Left lung (tissue), 10 donors: ENCODE measurements around the gene PXDN. TPM values are rescaled to one million over a fixed set of nuclear protein-coding genes. Genes with fewer than 3 reads are reported as not detected.

Source experiments
- ATAC-seq: fragments of 200-7000 bp; cut with Tn5 transposase; one replicate; pipeline ENCODE4 v1.9.1; 2020; ENCODE audit warnings: moderate library complexity
- DNase-seq, 4 donors: peaks; one replicate each; pipeline ENCODE4 v3.0.0-alpha.2; 2013 to 2020
- H3K27ac ChIP-seq, 2 donors: fragments of 200-600 bp; sonication (generic) in 1 of 2; one replicate each; pipeline versions ENCODE4 v1.5.0 to v1.8.0; 2020 to 2021
- H3K27me3 ChIP-seq, 2 donors: fragments of 200-600 bp; sonication (generic) in 1 of 2; one replicate each; pipeline versions ENCODE4 v1.5.0 to v1.8.0; 2020 to 2021
- H3K36me3 ChIP-seq, 2 donors: fragments of 200-600 bp; sonication (generic) in 1 of 2; one replicate each; pipeline versions ENCODE4 v1.5.0 to v1.8.0; 2020 to 2021
- H3K4me1 ChIP-seq, 2 donors: fragments of 200-600 bp; one replicate each; pipeline ENCODE4 v1.8.0; 2021
- H3K4me3 ChIP-seq, 2 donors: fragments of 200-600 bp; sonication (generic) in 1 of 2; one replicate each; pipeline versions ENCODE4 v1.5.0 to v1.8.0; 2020 to 2021; ENCODE audit warnings: mild to moderate bottlenecking in 1 of 2
- H3K9me3 ChIP-seq, 2 donors: fragments of 200-600 bp; sonication (generic) in 1 of 2; one replicate each; pipeline versions ENCODE4 v1.5.0 to v1.8.0; 2020 to 2021
- CTCF ChIP-seq, 2 donors: fragments of 200-600 bp; sonication (generic) in 1 of 2; IDR thresholded peaks; one replicate each; pipeline versions ENCODE4 v1.5.0 to v1.8.0; 2021; ENCODE audit warnings: antibody characterized with exemption in 2 of 2
- intact Hi-C, 2 donors: fragments of 100-400 bp; cut with DNase I; formaldehyde crosslinking; loops; one replicate each; pipeline versions ENCODE4 v1.11.2 to v1.14.2; 2022
- polyA plus RNA-seq, 6 donors: library from polyadenylated mRNA; unstranded; fragments of 120-200 nt; gene quantifications; one replicate each; pipeline ENCODE4 v1.2.1, GENCODE V29; 2013; ENCODE audit not compliant: insufficient read length in 6 of 6
- total RNA-seq, 2 donors: library from RNA; stranded (reverse); fragmentation: NEBNext Ultra II Directional; extraction: Animal tissue kit (Norgen Biotek cat#: 25700); gene quantifications; one replicate each; pipeline ENCODE4 v1.2.1, GENCODE V29; 2021
- donor health status: DM: no; HTN: yes; CAD: no.
- donor health status: DM: no; HTN: no; CAD: no.

Gene PXDN
- total and polyA plus RNA-seq, 8 donors: 44.8 to 215 (median 174) TPM

DNA sequence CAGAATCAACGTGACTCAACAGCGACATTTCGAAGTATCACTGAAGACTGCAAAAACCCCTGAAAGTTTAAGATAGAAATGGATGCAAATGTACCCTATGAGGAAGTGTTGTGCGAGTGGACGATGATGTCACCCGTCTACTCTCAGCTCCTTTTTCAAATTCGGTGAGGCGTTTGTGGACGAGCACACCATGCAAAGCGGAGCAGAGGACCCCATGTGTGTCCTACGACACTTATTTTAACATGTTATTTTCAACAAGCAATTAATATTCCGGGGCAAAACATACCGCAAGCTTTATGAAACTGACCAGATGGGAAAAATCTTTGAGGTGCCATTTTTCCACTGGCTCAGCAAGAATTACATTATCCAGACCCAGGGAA, 2.0 kb downstream of the PXDN start:
- no peak for TF ChIP-seq CTCF (IDR thresholded peaks at IDR 0.05)
- peaks cover 0 to 30% of the 10 kb centered on the region in 2 donors for H3K4me1 ChIP-seq
- peaks cover 3 to 39% of the 10 kb centered on the region in 2 donors for H3K27me3 ChIP-seq
- no peaks in the 10 kb centered on the region for H3K9me3 ChIP-seq
- no peaks in the 10 kb centered on the region for H3K36me3 ChIP-seq
- DNase-seq (no peak), ATAC-seq (no peak)
- intact Hi-C loops: no loop called here
- H3K27ac ChIP-seq: peak overlapping the region; percentile 79 to 85
- peak overlapping the region; percentile 54 to 57 for H3K4me3 ChIP-seq

GRCh38 chr2:1741851-1742250, 2.5 kb downstream of the PXDN start:
- H3K27me3 ChIP-seq: peaks cover 3 to 39% of the 10 kb centered on the region in 2 donors
- H3K36me3 ChIP-seq: no peaks in the 10 kb centered on the region
- no peak for ATAC-seq
- no peak for TF ChIP-seq CTCF (IDR thresholded peaks at IDR 0.05)
- H3K4me1 ChIP-seq: peaks cover 0 to 30% of the 10 kb centered on the region in 2 donors
- no peak overlapping the region for H3K27ac ChIP-seq
- intact Hi-C loops: no loop called here
- DNase-seq: no peak
- H3K4me3 ChIP-seq: no peak overlapping the region
- H3K9me3 ChIP-seq: no peaks in the 10 kb centered on the region

DNA sequence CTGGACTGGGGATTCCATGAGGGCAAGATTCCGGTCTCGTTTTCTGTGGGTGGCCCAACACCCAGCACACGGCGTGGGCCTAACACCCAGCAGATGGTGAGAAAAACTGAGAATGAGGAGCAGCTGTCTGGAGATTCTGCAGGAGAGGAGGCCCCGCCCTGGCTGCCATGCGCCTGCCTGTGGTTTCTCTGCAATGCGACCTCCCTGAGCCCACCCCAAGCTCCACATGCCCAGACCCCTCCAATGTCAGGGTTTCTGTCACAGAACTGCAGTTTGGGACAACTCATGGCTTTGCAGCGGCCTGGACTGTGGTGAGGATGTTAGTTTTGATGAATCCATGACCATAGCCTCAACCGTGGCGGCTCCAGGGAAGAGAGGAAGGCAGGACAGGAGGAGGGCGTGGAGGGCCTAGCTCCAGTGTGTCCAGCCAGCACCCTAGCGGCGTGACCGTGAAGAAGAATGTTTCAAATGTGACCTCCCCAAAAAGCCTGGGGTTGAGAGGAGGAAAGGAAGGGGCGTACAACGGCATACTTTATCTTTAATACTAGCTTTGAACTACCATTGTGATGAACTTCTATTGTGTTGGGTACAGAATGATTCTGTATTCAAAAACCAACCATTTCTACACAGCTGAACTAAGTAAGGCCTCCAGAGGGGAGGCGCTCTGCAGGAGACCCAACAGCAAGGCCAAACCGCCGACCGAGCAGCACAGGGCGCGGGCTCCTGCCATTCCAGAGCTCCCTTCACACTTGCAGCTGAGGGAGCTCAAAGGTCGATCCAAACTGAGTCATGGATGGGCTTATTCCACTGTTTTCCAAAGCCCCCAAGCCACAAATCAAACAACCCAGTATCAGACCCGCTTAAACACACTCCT, 3.4 kb downstream of the PXDN start:
- DNase-seq (peak in 1 of 4 donors; percentile 55), ATAC-seq (no peak)
- Histone ChIP-seq H3K9me3 (peaks cover 0 to under 1% of the 10 kb centered on the region in 2 donors), H3K27ac (no peak overlapping the region), H3K27me3 (peaks cover 3 to 39% of the 10 kb centered on the region in 2 donors), H3K36me3 (no peaks in the 10 kb centered on the region), H3K4me3 (no peak overlapping the region), H3K4me1 (peaks cover 0 to 30% of the 10 kb centered on the region in 2 donors)
- no peak for TF ChIP-seq CTCF (IDR thresholded peaks at IDR 0.05)
- intact Hi-C loops: no loop called here

DNA sequence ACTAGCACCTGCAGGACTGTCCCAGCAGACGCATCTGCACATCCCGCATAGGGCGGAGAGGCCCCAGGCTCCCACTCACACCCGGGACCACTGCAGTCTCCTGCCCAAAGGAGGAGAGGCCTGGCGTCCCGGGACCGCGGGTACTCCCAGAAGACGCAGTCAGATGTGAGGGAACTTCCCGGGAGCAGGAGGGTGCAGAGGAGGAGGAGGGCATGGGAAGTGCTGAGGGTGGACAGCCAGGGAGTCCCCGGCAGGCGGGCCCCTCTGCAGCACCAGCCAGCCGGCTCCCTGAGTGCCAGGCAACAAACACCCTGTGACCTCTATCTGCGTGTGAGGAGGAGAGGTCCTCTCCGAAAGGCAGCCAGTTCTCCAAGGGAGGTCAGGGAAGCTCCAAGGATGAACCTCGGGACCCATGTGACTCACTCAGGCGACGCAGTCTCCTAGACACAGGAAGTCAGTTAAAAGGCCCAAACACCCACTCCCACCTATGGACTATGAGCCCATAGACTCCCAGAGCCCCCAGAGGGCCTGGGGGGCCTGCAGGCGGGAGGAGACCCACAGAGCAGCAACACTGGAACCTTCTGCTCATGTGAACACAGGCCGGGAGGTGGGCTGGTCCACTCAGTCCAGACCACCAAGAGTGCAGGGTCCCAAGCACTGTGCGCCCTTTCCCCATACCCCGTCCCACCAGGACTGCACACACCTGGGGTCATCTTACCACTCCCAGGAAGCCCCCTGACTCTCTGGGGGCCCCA, 4.2 kb downstream of the PXDN start:
- no peak for ATAC-seq
- Histone ChIP-seq H3K4me3 (no peak overlapping the region), H3K36me3 (no peaks in the 10 kb centered on the region), H3K27me3 (peaks cover 3 to 33% of the 10 kb centered on the region in 2 donors), H3K4me1 (peaks cover 0 to 26% of the 10 kb centered on the region in 2 donors), H3K9me3 (peaks cover 0 to 7% of the 10 kb centered on the region in 2 donors), H3K27ac (peak overlapping the region in 1 of 2 donors; percentile 26)
- intact Hi-C loops: no loop called here
- no peak for TF ChIP-seq CTCF (IDR thresholded peaks at IDR 0.05)
- DNase-seq: peak in 1 of 4 donors; percentile 67
